Hematopoietic multipotent progenitor cell treated with erythropoietin and hydrocortisone succinate and interleukin-3 and kit ligand, for 4 days (in vitro differentiated cells): ENCODE results near the gene MYOD1.

Source experiments
- DNase-seq: peaks from one replicate; pipeline ENCODE4 v3.0.0-alpha.2; 2015

The MYOD1 gene

GRCh38 chr11:17751558-17751957 lies 32.2 kb downstream of the MYOD1 start:
- no peak for DNase-seq

- DNase-seq: no peak
These were observed 32.8 kb downstream of the MYOD1 start for GRCh38 chr11:17752144-17752543.

GRCh38 chr11:17753153-17753552 lies 33.8 kb downstream of the MYOD1 start:
- no peak for DNase-seq

- no peak for DNase-seq
These were observed 34.3 kb downstream of the MYOD1 start for GRCh38 chr11:17753641-17754040.

GRCh38 chr11:17755891-17756290 lies 36.5 kb downstream of the MYOD1 start:
- no peak for DNase-seq

GRCh38 chr11:17760102-17761029 lies 41.0 kb downstream of the MYOD1 start:
- peak; percentile 78 for DNase-seq

- DNase-seq: peak; percentile 15
These were observed 43.1 kb downstream of the MYOD1 start for GRCh38 chr11:17762309-17762974.

- no peak for DNase-seq
These were observed 43.9 kb downstream of the MYOD1 start for GRCh38 chr11:17763244-17763643.

- no peak for DNase-seq
These were observed 44.3 kb downstream of the MYOD1 start for GRCh38 chr11:17763703-17764102.

GRCh38 chr11:17764446-17765218 lies 45.3 kb downstream of the MYOD1 start:
- no peak for DNase-seq

GRCh38 chr11:17765356-17766072 lies 46.1 kb downstream of the MYOD1 start:
- DNase-seq: peak; percentile 32

- no peak for DNase-seq
These were observed 46.6 kb downstream of the MYOD1 start for GRCh38 chr11:17766073-17766359.

GRCh38 chr11:17766590-17766989 lies 47.2 kb downstream of the MYOD1 start:
- peak; percentile 24 for DNase-seq

GRCh38 chr11:17767301-17767885 lies 48.0 kb downstream of the MYOD1 start:
- DNase-seq: no peak

- no peak for DNase-seq
These were observed 48.5 kb downstream of the MYOD1 start for GRCh38 chr11:17767914-17768313.

- no peak for DNase-seq
These were observed 49.2 kb downstream of the MYOD1 start for GRCh38 chr11:17768547-17768946.

- DNase-seq: no peak
These were observed 49.8 kb downstream of the MYOD1 start for GRCh38 chr11:17769218-17769617.

- DNase-seq: peak; percentile 63
These were observed 50.8 kb downstream of the MYOD1 start for GRCh38 chr11:17770048-17770652.

GRCh38 chr11:17770917-17771316 lies 51.5 kb downstream of the MYOD1 start:
- DNase-seq: no peak

- no peak for DNase-seq
These were observed 52.0 kb downstream of the MYOD1 start for GRCh38 chr11:17771415-17771814.
